ENCODE results near the gene VSTM4.

The VSTM4 gene

GRCh38 chr10:49141541-49142332 lies 26.4 kb upstream of the VSTM4 start:
- DNase-seq, result no peak

- no peak for DNase-seq
Observed at GRCh38 chr10:49140304-49141177, 25.2 kb upstream of the VSTM4 start.

GRCh38 chr10:49139846-49140195 lies 24.5 kb upstream of the VSTM4 start:
- no peak for DNase-seq

GRCh38 chr10:49139028-49139845 lies 23.9 kb upstream of the VSTM4 start:
- no peak for DNase-seq

- DNase-seq, result no peak
Observed at GRCh38 chr10:49138361-49138891, 23.1 kb upstream of the VSTM4 start.

DNA sequence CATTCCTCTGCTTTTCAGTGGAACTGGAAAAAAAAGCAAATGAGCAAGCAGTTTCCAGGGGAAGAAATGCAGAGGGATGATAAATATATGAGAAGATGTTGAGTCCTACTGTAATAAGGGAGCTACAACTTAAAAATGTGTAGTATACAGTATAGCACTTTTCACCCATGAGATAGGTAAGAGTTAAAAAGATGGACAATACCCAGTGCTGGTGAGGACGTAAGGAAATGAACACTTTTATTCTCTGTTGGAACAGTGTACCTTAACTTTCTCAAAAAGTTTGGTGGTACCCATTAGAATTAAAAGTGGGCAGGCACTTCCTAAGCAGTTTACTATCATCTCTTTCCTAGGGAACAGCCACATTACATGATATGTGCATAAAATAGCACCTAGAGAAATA lies 21.2 kb upstream of the VSTM4 start:
- no peak for DNase-seq

DNA sequence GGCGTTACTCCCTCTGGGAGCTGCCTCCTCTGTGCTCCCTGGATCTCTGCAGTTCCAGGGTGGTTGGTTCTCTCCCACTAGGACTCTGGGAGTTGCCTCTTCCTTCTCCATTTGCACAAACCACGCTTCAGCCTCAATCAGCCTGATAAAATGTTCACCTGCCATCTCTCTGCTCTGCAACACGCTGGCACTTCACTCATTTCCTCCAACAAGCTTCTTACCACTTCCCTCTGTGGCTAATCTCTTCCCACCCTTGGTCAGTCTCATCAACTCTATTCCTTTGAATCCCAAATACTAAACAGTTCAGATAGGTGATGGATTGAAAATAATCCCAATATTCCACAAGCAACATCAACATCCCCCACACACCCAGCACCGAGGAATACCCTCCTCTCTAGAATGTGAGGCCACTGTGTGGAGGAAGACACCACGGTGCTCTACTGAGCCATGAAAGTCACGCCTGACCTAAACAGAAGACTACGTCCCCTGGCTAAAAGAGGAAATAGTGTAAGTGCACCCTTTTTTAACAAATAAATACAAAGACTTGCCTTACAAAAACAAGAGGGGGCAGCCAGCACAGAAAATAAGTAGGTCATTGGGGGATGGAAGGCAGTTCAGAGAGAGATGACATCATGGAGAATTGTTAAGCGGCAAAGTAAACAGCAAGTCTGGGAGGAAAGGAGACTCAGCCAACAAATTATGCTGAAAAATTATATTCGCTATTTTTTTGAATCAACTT lies 20.4 kb upstream of the VSTM4 start:
- DNase-seq, result no peak

DNA sequence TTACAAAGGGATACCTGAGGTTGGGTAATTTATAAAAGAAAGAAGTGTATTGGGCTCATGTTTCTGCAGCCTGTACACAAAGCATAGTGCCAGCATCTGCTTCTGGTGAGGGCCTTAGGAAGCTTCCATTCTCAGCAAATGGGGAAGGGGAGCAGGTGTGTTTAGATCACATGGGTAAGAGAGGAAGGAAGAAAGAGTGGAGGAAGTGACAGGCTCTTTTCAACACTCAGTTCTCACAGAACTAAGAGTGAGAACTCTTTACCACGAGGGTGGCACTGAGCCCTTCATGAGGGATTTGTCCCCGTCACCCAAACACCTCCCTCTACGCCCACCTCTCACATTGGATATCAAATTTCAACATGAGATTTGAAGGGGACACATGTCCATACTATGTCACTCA lies 19.0 kb upstream of the VSTM4 start:
- no peak for DNase-seq

DNA sequence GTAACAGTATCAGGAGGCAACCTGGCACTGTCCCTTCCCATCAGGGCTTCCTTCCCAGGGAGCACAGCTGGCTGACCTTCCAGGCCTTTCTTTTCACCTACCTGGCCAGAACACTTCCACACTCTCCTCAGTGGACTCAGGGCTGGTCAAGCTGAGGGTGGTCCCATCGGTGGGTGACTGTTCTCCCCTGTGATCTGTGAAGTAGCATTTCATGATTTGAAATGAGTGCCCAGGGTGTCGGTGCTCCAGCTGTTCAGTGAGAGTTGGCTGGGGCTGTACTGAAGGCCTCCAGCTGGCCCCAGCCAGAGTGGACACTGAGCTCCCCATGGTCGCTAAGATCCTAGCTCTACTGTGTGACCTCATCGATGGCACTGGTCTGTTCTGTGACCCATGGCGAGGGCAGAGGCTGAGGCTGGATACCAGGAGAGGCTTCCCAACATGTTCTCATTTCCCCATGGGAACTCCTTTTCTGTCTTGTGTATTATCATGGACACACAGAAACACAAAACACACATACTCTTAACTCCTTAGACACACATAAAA lies 18.5 kb upstream of the VSTM4 start, which contains the start of gene FAM170B:
Gene FAM170B, minus strand, starts transcription at position 316 of the 543 bp plus-strand sequence. Its CDS starts 103 bp downstream, at position 213.
- DNase-seq, result no peak

DNA sequence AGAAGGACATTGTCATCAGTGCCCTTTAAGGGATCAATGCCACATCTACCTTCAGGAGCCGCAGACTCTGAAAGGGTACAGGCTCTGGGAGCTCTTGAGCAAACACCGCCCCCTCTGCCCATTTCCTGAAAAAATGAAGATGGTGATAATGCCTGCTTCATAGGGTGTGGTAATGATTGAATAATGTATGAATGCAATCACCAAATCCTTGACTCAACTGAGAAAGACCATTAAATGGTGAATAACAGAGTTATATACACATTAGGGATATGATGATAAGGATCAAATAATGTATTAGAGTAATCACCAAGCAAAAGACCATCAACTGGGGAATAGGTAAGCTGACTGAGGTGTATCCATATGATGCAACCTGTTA lies 17.0 kb upstream of the VSTM4 start:
- no peak for DNase-seq

DNA sequence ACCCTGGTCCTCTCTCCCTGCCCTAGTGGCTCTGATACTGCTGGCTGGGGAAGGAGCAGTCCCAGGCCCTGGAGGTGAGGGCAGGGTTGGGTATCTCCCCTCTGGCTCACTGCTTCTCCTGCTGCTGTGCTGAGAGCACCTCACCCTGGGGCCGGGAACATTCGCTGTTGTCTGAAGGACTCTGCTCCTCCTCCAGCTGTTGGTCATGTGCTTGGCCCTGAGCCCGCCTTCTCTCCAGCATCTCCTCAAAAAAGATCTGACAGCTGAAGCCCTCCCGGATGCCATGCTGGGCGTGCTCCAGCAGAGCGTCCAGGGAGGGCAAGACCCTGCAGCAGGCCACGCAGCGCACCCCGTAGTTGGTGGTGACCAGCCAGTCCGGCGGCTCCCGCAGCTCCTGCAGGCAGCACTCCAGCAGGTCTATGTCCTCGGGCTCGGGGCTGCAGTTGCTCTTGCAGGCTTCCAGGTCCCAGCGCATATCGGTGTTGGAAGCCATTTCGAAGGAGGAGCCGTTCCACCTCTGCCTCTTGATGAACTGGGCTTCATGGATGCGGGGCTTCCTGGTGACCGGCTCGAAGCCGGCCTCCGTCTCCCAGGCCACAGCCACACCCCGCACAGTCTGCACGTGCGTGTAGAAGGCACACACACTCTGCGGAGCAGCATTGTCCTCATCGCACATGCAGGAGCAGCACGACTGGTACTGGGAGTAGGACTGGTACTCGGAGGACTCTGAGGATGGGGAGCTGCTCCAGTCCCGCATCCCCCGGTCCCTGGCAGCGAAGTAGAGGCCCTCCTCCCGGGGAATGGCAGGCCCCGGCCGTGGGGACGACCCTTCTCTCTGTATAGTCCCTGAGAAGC lies 16.4 kb upstream of the VSTM4 start:
- no peak for DNase-seq

DNA sequence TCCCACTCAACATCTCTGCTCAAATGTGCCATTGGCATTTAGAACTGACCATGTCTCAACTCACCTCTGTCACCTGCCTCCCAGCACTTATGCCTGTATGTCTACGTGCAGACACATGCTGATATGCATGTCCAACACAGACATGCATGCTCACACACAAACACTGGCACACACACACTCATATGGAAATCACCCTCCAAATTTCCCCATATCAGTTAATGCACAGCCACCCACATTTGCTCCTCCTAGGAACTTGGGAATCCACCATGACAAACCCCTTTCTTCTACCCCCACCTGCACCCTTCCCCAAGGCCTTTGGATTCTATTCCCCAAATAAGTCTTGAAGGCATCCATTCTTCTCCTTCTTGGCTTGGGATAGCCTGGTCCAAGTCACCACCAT lies 14.1 kb upstream of the VSTM4 start:
- DNase-seq, result no peak

- no peak for DNase-seq
Observed at GRCh38 chr10:49128854-49129253, 13.5 kb upstream of the VSTM4 start.

- no peak for DNase-seq
Observed at GRCh38 chr10:49123981-49124950, 8.9 kb upstream of the VSTM4 start.

DNA sequence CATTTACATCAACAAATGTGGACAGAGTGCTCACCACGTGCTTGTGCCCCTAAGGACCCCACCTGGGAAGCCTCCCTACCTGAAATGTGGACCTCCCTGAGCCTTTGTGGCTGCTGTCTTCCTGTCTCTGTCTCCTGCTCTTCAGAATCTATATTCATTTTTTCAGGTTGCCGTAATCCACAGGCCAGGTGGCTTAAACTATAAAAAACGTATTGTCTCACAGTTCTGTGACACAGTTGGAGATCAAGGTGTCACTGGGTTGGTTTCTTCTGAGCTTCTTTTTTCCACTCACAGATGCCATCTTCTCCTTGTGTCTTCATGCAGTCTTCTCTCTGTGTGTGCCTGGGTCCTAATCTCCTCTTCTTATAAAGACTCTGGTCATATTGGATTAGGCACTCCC lies 5.6 kb upstream of the VSTM4 start:
- no peak for DNase-seq

DNA sequence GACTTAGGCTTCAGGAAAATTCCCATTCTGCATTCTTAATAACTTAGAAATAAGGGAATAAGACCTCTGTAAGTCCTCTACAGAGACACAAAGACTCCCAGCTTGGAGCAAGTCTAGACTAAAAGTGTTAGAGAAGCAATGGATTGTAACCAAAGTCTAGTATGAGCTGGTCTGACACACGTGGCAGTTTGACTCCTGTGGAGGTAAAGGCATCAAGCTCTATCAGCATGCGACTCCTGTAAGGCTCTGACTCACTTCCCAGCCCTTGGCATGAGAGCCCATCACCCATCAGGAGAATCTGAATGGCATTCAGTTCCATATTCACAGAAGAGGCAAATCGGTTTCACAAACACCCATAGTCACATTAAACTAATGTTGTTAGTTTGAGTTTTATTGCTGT lies 4.4 kb upstream of the VSTM4 start:
- no peak for DNase-seq

DNA sequence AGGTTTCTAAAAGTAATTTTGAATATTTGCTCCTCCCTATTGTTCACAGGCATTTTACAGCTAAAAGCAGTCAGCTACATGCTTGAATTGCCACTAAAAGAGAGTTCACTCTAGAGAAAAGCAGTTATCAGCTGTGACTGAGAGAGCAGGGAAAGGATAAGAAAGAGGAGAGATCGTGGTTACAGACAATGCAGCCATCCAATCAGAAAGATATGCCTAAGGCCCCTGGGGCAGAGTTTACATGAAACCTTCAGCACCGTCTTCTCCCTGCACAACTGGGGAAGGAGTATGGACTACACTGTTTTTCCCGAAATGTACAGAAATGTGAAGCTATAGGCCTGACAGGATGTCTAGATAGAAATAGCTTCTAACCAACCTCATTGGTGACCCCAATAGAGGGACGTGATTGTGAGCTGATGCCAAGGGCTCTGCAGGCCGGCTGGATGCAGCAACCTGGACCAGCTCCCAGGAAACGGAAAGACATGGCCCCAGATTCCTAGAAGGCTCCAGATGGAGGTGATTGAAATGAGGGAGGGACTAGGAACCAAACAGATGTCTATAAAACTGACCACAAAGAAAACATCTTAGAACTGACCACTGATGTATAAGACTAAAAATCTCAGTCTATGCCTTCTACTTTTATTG lies 3.2 kb upstream of the VSTM4 start:
- no peak for DNase-seq

GRCh38 chr10:49117376-49118070 lies 2.2 kb upstream of the VSTM4 start:
- no peak for DNase-seq

All from CD4-positive, alpha-beta T cell treated with Interleukin-1 beta for 1 hour (primary cell).